Measurements from ENCODE around the gene CA11.

CA11 gene

GRCh38 chr19:48648134-48648533 is 2.1 kb upstream of the CA11 start:
- no peak for ATAC-seq (ENCODE audit: low read depth)
- H3K4me1 ChIP-seq (ENCODE audit: insufficient read depth, poor library complexity, severe bottlenecking): peaks cover 9% of the 10 kb centered on the region

GRCh38 chr19:48646722-48647216 is 782 bp upstream of the CA11 start:
- H3K27ac ChIP-seq (ENCODE audit: poor library complexity, severe bottlenecking): no peak overlapping the region
- H3K4me3 ChIP-seq (ENCODE audit: severe bottlenecking): peak overlapping the region; percentile 34
- DNase-seq (ENCODE audit: low spot score) (no peak), ATAC-seq (ENCODE audit: low read depth) (no peak)
- peaks cover 9% of the 10 kb centered on the region for H3K4me1 ChIP-seq (ENCODE audit: insufficient read depth, poor library complexity, severe bottlenecking)
- no peaks in the 10 kb centered on the region for H3K27me3 ChIP-seq (ENCODE audit: insufficient read depth, poor library complexity, severe bottlenecking)
- TF ChIP-seq CTCF (IDR thresholded peaks at IDR 0.05; ENCODE audit: poor library complexity, severe bottlenecking): peak; percentile 2
- no peaks in the 10 kb centered on the region for H3K9me3 ChIP-seq (ENCODE audit: severe bottlenecking)
- H3K36me3 ChIP-seq (ENCODE audit: low read depth): no peaks in the 10 kb centered on the region

More at GRCh38 chr19:48648134-48648533, 2.1 kb upstream of the CA11 start:
- H3K27me3 ChIP-seq (ENCODE audit: insufficient read depth, poor library complexity, severe bottlenecking): no peaks in the 10 kb centered on the region
- H3K27ac ChIP-seq (ENCODE audit: poor library complexity, severe bottlenecking): no peak overlapping the region
- H3K36me3 ChIP-seq (ENCODE audit: low read depth): no peaks in the 10 kb centered on the region
- H3K9me3 ChIP-seq (ENCODE audit: severe bottlenecking): no peaks in the 10 kb centered on the region
- DNase-seq (ENCODE audit: low spot score): no peak
- no peak for TF ChIP-seq CTCF (IDR thresholded peaks at IDR 0.05; ENCODE audit: poor library complexity, severe bottlenecking)
- no peak overlapping the region for H3K4me3 ChIP-seq (ENCODE audit: severe bottlenecking)

GRCh38 chr19:48645620-48646000 is 377 bp downstream of the CA11 start:
- H3K36me3 ChIP-seq (ENCODE audit: low read depth): no peaks in the 10 kb centered on the region
- ATAC-seq (ENCODE audit: low read depth) (peak; percentile 3; the same call in 2 of the 3 replicates), DNase-seq (ENCODE audit: low spot score) (no peak)
- H3K9me3 ChIP-seq (ENCODE audit: severe bottlenecking): no peaks in the 10 kb centered on the region
- H3K27me3 ChIP-seq (ENCODE audit: insufficient read depth, poor library complexity, severe bottlenecking): no peaks in the 10 kb centered on the region
- no peak for TF ChIP-seq CTCF (IDR thresholded peaks at IDR 0.05; ENCODE audit: poor library complexity, severe bottlenecking)
- peak overlapping the region; percentile 26 for H3K27ac ChIP-seq (ENCODE audit: poor library complexity, severe bottlenecking)
- peak overlapping the region; percentile 34 for H3K4me3 ChIP-seq (ENCODE audit: severe bottlenecking)
- H3K4me1 ChIP-seq (ENCODE audit: insufficient read depth, poor library complexity, severe bottlenecking): peaks cover 9% of the 10 kb centered on the region

- Histone ChIP-seq H3K4me3 (ENCODE audit: severe bottlenecking) (peak overlapping the region; percentile 34), H3K4me1 (ENCODE audit: insufficient read depth, poor library complexity, severe bottlenecking) (peaks cover 9% of the 10 kb centered on the region), H3K27me3 (ENCODE audit: insufficient read depth, poor library complexity, severe bottlenecking) (no peaks in the 10 kb centered on the region), H3K36me3 (ENCODE audit: low read depth) (no peaks in the 10 kb centered on the region), H3K27ac (ENCODE audit: poor library complexity, severe bottlenecking) (no peak overlapping the region), H3K9me3 (ENCODE audit: severe bottlenecking) (no peaks in the 10 kb centered on the region)
- ATAC-seq (ENCODE audit: low read depth) (peak; percentile 69), DNase-seq (ENCODE audit: low spot score) (no peak)
- no peak for TF ChIP-seq CTCF (IDR thresholded peaks at IDR 0.05; ENCODE audit: poor library complexity, severe bottlenecking)
These were observed 958 bp downstream of the CA11 start for GRCh38 chr19:48644839-48645619.

- no peak for DNase-seq (ENCODE audit: low spot score)
- no peak for TF ChIP-seq CTCF (IDR thresholded peaks at IDR 0.05; ENCODE audit: poor library complexity, severe bottlenecking)
- peaks cover 4% of the 10 kb centered on the region for H3K4me1 ChIP-seq (ENCODE audit: insufficient read depth, poor library complexity, severe bottlenecking)
- no peaks in the 10 kb centered on the region for H3K9me3 ChIP-seq (ENCODE audit: severe bottlenecking)
- no peak overlapping the region for H3K27ac ChIP-seq (ENCODE audit: poor library complexity, severe bottlenecking)
- no peak overlapping the region for H3K4me3 ChIP-seq (ENCODE audit: severe bottlenecking)
- H3K27me3 ChIP-seq (ENCODE audit: insufficient read depth, poor library complexity, severe bottlenecking): no peaks in the 10 kb centered on the region
- H3K36me3 ChIP-seq (ENCODE audit: low read depth): no peaks in the 10 kb centered on the region
- ATAC-seq (ENCODE audit: low read depth): no peak
These were observed 1.6 kb downstream of the CA11 start for GRCh38 chr19:48644355-48644754.
